WTC11 (cell line): ENCODE results near the gene PTPN21. TPM values are rescaled to one million over a fixed set of nuclear protein-coding genes. Genes with fewer than 3 reads are reported as not detected.

Experiments used
- ATAC-seq: fragments of 200-7000 bp; cut with Tn5 transposase; 2 replicates; pipeline ENCODE4 v1.10.0; 2021; ENCODE audit warnings: mild to moderate bottlenecking, moderate library complexity
- CTCF ChIA-PET: fragments of 300-600 bp; sonication (Branson Sonifier 250); formaldehyde crosslinking; loops from one replicate; lab custom pipeline; 2021; ENCODE audit warnings: antibody characterized with exemption; lab: Charles Lee
- POLR2A ChIA-PET: fragments of 350-600 bp; sonication (Branson Sonifier 250); formaldehyde crosslinking; loops from one replicate; lab custom pipeline; 2021; ENCODE audit warnings: antibody characterized with exemption; lab: Charles Lee
- DNase-seq: peaks from one replicate; pipeline ENCODE4 v3.0.0; 2021; ENCODE audit warnings: low spot score
- H3K27ac Mint-ChIP-seq: 2 replicates; pipeline ENCODE4 v1.8.0; 2021; ENCODE audit warnings: mixed read lengths
- H3K27me3 Mint-ChIP-seq: 2 replicates; pipeline ENCODE4 v1.8.0; 2021; ENCODE audit warnings: low read depth, mild to moderate bottlenecking, moderate library complexity, mixed read lengths
- H3K36me3 Mint-ChIP-seq: 2 replicates; pipeline ENCODE4 v1.8.0; 2021; ENCODE audit warnings: mixed read lengths
- H3K4me1 Mint-ChIP-seq: 2 replicates; pipeline ENCODE4 v1.8.0; 2022; ENCODE audit warnings: mixed read lengths
- H3K4me3 Mint-ChIP-seq: 2 replicates; pipeline ENCODE4 v1.8.0; 2021; ENCODE audit warnings: mild to moderate bottlenecking, moderate library complexity, mixed read lengths
- H3K9me3 Mint-ChIP-seq: 2 replicates; pipeline ENCODE4 v1.8.0; 2021; ENCODE audit warnings: mixed read lengths
- CREB1 ChIP-seq: sonication (generic); formaldehyde crosslinking; IDR thresholded peaks from 2 replicates; pipeline ENCODE4 v1.8.0; 2023; ENCODE audit warnings: mild to moderate bottlenecking, missing genetic modification reagents
- CREM ChIP-seq: sonication (generic); formaldehyde crosslinking; IDR thresholded peaks from 2 replicates; pipeline ENCODE4 v1.8.1; 2022; ENCODE audit warnings: mild to moderate bottlenecking, missing genetic modification reagents, moderate library complexity
- IRF2 ChIP-seq: sonication (generic); formaldehyde crosslinking; IDR thresholded peaks from 2 replicates; pipeline ENCODE4 v1.8.0; 2022; ENCODE audit warnings: low read depth, missing genetic modification reagents, borderline replicate concordance
- KAT7 ChIP-seq: sonication (generic); formaldehyde crosslinking; IDR thresholded peaks from 2 replicates; pipeline ENCODE4 v1.8.1; 2023; ENCODE audit warnings: missing genetic modification reagents, mild to moderate bottlenecking, borderline replicate concordance
- NR2C2 ChIP-seq: sonication (generic); formaldehyde crosslinking; IDR thresholded peaks from 2 replicates; pipeline ENCODE4 v1.8.0; 2022; ENCODE audit warnings: mild to moderate bottlenecking, missing genetic modification reagents
- ZNF138 ChIP-seq: sonication (generic); formaldehyde crosslinking; conservative IDR thresholded peaks from 2 replicates; pipeline ENCODE4 v1.8.1; 2022; ENCODE audit warnings: mild to moderate bottlenecking, moderate library complexity, missing genetic modification reagents
- ZNF219 ChIP-seq: sonication (generic); formaldehyde crosslinking; IDR thresholded peaks from 2 replicates; pipeline ENCODE4 v1.8.0; 2023; ENCODE audit warnings: missing genetic modification reagents, mild to moderate bottlenecking, borderline replicate concordance
- ZNF317 ChIP-seq: sonication (generic); formaldehyde crosslinking; IDR thresholded peaks from 2 replicates; pipeline ENCODE4 v1.8.1; 2023; ENCODE audit warnings: low read depth, mild to moderate bottlenecking, moderate library complexity, missing genetic modification reagents, borderline replicate concordance
- ZNF671 ChIP-seq: fragments of 250-450 bp; sonication (Bioruptor Pico); IDR thresholded peaks from 2 replicates; pipeline ENCODE4 v1.8.0; 2021; ENCODE audit warnings: mild to moderate bottlenecking
- total RNA-seq: library from RNA; stranded (reverse); gene quantifications from 3 replicates; pipeline ENCODE4 v1.2.3, GENCODE V29; 2021
- TF ChIP-seq, protein P1 (sequence below): sonication (generic); formaldehyde crosslinking; IDR thresholded peaks from 2 replicates; pipeline ENCODE4 v1.8.1; 2022; ENCODE audit warnings: mild to moderate bottlenecking, missing genetic modification reagents, moderate library complexity, borderline replicate concordance
- TF ChIP-seq, protein P2 (sequence below): sonication (generic); formaldehyde crosslinking; IDR thresholded peaks from 2 replicates; pipeline ENCODE4 v1.8.1; 2023; ENCODE audit warnings: mild to moderate bottlenecking, moderate library complexity, missing genetic modification reagents
- TF ChIP-seq, protein P3 (sequence below): sonication (generic); formaldehyde crosslinking; IDR thresholded peaks from 2 replicates; pipeline ENCODE4 v1.8.1; 2022; ENCODE audit warnings: mild to moderate bottlenecking, moderate library complexity, missing genetic modification reagents
- TF ChIP-seq, protein P4 (sequence below): sonication (generic); formaldehyde crosslinking; IDR thresholded peaks from 2 replicates; pipeline ENCODE4 v1.8.0; 2023; ENCODE audit warnings: missing genetic modification reagents, mild to moderate bottlenecking, borderline replicate concordance
- TF ChIP-seq, protein P5 (sequence below): fragments of 250-450 bp; sonication (Bioruptor Pico); IDR thresholded peaks from 2 replicates; pipeline ENCODE4 v1.9.0; 2021; ENCODE audit warnings: mild to moderate bottlenecking
- TF ChIP-seq, protein P6 (sequence below): sonication (generic); formaldehyde crosslinking; IDR thresholded peaks from 2 replicates; pipeline ENCODE4 v1.8.1; 2023; ENCODE audit warnings: mild to moderate bottlenecking, missing genetic modification reagents, moderate library complexity

The PTPN21 gene
- total RNA-seq, 1 experiment from 2014 or later = 7.5 TPM

DNA sequence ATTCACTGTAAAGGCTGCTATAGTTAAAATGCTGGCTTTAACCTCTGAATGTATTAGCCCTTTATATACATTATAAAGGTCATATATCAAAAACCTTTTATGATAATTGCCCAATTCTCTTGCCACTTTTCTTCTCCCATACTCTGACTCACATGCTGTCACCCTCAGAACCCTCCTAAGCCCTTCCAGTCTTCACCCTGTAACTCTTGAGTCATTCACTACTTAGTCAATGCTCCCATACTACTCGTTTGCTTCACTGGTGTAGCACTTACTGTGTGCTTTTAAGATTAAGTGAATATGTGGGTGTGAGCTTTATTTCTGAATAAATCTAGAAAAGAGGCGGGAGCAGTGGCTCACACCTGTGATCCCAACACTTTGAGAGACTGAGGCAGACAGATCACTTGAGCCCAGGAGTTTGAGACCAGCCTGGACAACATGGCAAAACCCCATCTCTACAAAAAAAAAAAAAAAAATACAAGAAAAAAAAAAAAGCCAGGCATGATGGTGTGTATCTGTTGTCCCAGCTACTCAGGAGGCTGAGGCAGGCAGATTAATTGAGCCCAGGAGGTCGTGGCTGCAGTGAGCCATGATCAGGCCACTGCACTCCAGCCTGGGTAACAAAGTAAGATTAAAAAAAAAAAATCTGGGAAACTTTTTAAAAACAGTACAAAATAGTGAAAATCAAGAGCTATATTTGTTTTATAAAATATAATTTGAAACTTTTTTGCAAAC, 131.7 kb downstream of the PTPN21 start:
- H3K4me3 Mint-ChIP-seq = no peak overlapping the region
- ChIA-PET POLR2A (no interaction called here), CTCF (no interaction called here)
- peaks cover 6% of the 10 kb centered on the region; the same call in 1 of the 2 replicates for H3K4me1 Mint-ChIP-seq
- no peaks in the 10 kb centered on the region for H3K27me3 Mint-ChIP-seq
- no peak overlapping the region for H3K27ac Mint-ChIP-seq
- DNase-seq (no peak), ATAC-seq (no peak)
- peaks cover 3% of the 10 kb centered on the region for H3K9me3 Mint-ChIP-seq
- TF ChIP-seq ZNF671 (CRISPR knock-in tag) = no peak
- H3K36me3 Mint-ChIP-seq = peaks cover 8% of the 10 kb centered on the region

DNA sequence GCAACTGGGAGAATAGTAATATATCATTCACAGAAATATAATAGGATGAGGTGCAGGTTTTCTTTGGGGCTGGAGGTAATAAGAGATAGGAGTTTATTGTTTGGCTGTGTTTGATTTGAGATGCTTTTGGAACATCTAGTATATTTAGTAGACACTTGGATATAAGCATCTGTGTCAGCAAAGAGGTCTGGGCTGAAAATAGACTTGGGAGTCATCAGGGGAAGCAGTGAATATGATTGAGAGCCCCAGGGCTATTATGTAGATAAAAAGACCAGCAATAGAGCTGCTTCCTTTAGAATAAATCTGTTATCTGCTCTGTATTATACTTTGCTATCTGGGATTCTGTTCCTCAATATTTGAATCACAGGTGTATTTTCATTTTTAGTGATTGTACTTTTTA, 132.8 kb downstream of the PTPN21 start:
- H3K36me3 Mint-ChIP-seq = peaks cover 18% of the 10 kb centered on the region
- no peak for TF ChIP-seq ZNF219 (CRISPR knock-in tag)
- TF ChIP-seq, protein P1, sequence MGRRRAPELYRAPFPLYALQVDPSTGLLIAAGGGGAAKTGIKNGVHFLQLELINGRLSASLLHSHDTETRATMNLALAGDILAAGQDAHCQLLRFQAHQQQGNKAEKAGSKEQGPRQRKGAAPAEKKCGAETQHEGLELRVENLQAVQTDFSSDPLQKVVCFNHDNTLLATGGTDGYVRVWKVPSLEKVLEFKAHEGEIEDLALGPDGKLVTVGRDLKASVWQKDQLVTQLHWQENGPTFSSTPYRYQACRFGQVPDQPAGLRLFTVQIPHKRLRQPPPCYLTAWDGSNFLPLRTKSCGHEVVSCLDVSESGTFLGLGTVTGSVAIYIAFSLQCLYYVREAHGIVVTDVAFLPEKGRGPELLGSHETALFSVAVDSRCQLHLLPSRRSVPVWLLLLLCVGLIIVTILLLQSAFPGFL (CRISPR knock-in tag) = no peak
- TF ChIP-seq, protein P2, sequence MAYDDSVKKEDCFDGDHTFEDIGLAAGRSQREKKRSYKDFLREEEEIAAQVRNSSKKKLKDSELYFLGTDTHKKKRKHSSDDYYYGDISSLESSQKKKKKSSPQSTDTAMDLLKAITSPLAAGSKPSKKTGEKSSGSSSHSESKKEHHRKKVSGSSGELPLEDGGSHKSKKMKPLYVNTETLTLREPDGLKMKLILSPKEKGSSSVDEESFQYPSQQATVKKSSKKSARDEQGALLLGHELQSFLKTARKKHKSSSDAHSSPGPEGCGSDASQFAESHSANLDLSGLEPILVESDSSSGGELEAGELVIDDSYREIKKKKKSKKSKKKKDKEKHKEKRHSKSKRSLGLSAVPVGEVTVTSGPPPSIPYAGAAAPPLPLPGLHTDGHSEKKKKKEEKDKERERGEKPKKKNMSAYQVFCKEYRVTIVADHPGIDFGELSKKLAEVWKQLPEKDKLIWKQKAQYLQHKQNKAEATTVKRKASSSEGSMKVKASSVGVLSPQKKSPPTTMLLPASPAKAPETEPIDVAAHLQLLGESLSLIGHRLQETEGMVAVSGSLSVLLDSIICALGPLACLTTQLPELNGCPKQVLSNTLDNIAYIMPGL = no peak
- no peak for TF ChIP-seq ZNF317
- no peak for TF ChIP-seq CREM (CRISPR knock-in tag)
- no peak for TF ChIP-seq KAT7
- TF ChIP-seq ZNF138 = no peak
- TF ChIP-seq ZNF671 (CRISPR knock-in tag) = no peak
- TF ChIP-seq, protein P3, sequence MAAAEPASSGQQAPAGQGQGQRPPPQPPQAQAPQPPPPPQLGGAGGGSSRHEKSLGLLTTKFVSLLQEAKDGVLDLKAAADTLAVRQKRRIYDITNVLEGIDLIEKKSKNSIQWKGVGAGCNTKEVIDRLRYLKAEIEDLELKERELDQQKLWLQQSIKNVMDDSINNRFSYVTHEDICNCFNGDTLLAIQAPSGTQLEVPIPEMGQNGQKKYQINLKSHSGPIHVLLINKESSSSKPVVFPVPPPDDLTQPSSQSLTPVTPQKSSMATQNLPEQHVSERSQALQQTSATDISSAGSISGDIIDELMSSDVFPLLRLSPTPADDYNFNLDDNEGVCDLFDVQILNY = no peak
- no peak for TF ChIP-seq CREB1
- no peak for TF ChIP-seq NR2C2 (CRISPR knock-in tag)
- TF ChIP-seq, protein P4, sequence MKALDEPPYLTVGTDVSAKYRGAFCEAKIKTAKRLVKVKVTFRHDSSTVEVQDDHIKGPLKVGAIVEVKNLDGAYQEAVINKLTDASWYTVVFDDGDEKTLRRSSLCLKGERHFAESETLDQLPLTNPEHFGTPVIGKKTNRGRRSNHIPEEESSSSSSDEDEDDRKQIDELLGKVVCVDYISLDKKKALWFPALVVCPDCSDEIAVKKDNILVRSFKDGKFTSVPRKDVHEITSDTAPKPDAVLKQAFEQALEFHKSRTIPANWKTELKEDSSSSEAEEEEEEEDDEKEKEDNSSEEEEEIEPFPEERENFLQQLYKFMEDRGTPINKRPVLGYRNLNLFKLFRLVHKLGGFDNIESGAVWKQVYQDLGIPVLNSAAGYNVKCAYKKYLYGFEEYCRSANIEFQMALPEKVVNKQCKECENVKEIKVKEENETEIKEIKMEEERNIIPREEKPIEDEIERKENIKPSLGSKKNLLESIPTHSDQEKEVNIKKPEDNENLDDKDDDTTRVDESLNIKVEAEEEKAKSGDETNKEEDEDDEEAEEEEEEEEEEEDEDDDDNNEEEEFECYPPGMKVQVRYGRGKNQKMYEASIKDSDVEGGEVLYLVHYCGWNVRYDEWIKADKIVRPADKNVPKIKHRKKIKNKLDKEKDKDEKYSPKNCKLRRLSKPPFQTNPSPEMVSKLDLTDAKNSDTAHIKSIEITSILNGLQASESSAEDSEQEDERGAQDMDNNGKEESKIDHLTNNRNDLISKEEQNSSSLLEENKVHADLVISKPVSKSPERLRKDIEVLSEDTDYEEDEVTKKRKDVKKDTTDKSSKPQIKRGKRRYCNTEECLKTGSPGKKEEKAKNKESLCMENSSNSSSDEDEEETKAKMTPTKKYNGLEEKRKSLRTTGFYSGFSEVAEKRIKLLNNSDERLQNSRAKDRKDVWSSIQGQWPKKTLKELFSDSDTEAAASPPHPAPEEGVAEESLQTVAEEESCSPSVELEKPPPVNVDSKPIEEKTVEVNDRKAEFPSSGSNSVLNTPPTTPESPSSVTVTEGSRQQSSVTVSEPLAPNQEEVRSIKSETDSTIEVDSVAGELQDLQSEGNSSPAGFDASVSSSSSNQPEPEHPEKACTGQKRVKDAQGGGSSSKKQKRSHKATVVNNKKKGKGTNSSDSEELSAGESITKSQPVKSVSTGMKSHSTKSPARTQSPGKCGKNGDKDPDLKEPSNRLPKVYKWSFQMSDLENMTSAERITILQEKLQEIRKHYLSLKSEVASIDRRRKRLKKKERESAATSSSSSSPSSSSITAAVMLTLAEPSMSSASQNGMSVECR (CRISPR knock-in tag) = no peak
- TF ChIP-seq, protein P5, sequence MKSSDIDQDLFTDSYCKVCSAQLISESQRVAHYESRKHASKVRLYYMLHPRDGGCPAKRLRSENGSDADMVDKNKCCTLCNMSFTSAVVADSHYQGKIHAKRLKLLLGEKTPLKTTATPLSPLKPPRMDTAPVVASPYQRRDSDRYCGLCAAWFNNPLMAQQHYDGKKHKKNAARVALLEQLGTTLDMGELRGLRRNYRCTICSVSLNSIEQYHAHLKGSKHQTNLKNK (CRISPR knock-in tag) = no peak
- TF ChIP-seq, protein P6, sequence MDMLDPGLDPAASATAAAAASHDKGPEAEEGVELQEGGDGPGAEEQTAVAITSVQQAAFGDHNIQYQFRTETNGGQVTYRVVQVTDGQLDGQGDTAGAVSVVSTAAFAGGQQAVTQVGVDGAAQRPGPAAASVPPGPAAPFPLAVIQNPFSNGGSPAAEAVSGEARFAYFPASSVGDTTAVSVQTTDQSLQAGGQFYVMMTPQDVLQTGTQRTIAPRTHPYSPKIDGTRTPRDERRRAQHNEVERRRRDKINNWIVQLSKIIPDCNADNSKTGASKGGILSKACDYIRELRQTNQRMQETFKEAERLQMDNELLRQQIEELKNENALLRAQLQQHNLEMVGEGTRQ (CRISPR knock-in tag) = no peak
- no peak for TF ChIP-seq IRF2
- H3K27me3 Mint-ChIP-seq = no peaks in the 10 kb centered on the region
- DNase-seq = no peak
- H3K27ac Mint-ChIP-seq = no peak overlapping the region
- H3K4me3 Mint-ChIP-seq = no peak overlapping the region
- H3K9me3 Mint-ChIP-seq = peaks cover 11% of the 10 kb centered on the region
- H3K4me1 Mint-ChIP-seq = peaks cover 6% of the 10 kb centered on the region; the same call in 1 of the 2 replicates
- no peak for ATAC-seq
- ChIA-PET POLR2A (no interaction called here), CTCF (no interaction called here)
